ENCODE measurements around the gene GPN2. TPM values are rescaled to one million over a fixed set of nuclear protein-coding genes. Genes with fewer than 3 reads are reported as not detected.

Gene GPN2
- total and polyA plus RNA-seq, 2 donors (not counting 3 experiments of a cell fraction or from before 2014, with no cell fraction given), result 21.9 to 37.4 TPM

DNA sequence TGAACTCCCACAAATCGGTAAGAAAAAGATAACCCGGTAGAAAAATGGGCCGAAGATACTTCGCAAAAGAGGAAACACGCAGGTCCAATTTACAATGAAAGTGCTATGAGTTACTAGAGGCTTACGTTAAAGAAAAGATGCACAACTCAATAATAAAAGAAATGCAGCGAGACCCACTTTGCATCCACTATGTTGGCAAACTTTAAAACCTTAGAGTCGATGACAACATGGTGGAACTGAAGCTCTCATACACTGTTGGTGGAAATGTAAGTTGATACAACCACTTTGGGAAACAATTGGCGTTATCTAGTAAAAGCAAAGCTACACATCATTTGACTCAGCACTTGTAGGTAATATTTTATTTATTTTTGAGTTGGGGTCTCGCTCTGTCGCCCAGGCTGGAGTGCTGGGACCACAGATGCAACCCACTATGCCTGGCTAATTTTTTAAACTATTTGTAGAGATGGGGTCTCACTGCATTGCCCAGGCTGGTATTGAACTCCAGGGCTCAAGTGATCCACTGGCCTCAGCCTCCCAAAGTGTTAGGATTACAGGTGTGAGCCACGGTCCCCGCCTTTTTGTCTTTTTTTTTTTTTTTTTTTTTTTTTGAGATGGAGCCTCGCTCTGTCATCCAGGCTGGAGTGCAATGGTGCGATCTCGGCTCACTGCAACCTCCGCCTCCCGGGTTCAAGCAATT, 10.9 kb upstream of the GPN2 start:
- intact Hi-C loops (cut with micrococcal nuclease), result loop anchor here (1.0 kb wide), 1 partner anchor 20 kb away; the partner anchor contains the start of gene NUDC
- Histone ChIP-seq H3K4me1 (ENCODE audit: control insufficient read depth, extremely low read depth, insufficient read depth, low read length) (peaks cover 12% of the 10 kb centered on the region), H3K27me3 (ENCODE audit: control insufficient read depth in 2 of 2, insufficient read depth in 2 of 2, low read length in 2 of 2) (no peaks in the 10 kb centered on the region), H3K36me3 (ENCODE audit: control insufficient read depth in 2 of 2, extremely low read depth in 1 of 2, insufficient read depth in 2 of 2, low read length in 2 of 2) (peaks cover 0 to 6% of the 10 kb centered on the region in 2 experiments), H3K9me1 (replicated peaks; ENCODE audit: control insufficient read depth, extremely low read depth, insufficient read depth, low read length) (no peaks in the 10 kb centered on the region), H4K20me1 (replicated peaks; ENCODE audit: control insufficient read depth, extremely low read depth, insufficient read depth, low read length) (no peaks in the 10 kb centered on the region), H3K27ac (ENCODE audit: insufficient read depth, low read depth, low read length) (peak overlapping the region; percentile 60), H2AFZ (ENCODE audit: low read depth, low read length) (peak overlapping the region; percentile 65), H3K9ac (replicated peaks; ENCODE audit: extremely low read depth, insufficient read depth, low read length) (peak overlapping the region; percentile 99), H3K9me3 (replicated peaks; ENCODE audit: control insufficient read depth, insufficient read depth, low read length) (no peaks in the 10 kb centered on the region), H3K4me3 (replicated peaks in 1 of 3; ENCODE audit: insufficient read depth in 1 of 3, low read depth in 1 of 3, low read length in 3 of 3) (peak overlapping the region; percentile 54 to 89 (median 71)), H3K79me2 (ENCODE audit: control insufficient read depth, insufficient read depth, low read length) (peaks cover 19% of the 10 kb centered on the region), H3K4me2 (ENCODE audit: insufficient read depth, low read length) (peak overlapping the region; percentile 93)
- CTCF ChIA-PET, result interaction anchor here (1.1 to 1.7 kb wide), 6 partner anchors 11 to 36 kb away, joined by 3 to 9 read pairs (median 4); partner anchors contain the start of genes GPN2 and NUDC
- BruUV-seq (replicated peaks), result no TSS peak
- POLR2A ChIA-PET, result interaction anchor here (1.1 to 2.9 kb wide), 3 partner anchors 10 to 61 kb away, joined by 3 to 17 read pairs (median 4); partner anchors contain the start of gene GPN2
- no peak for TF ChIP-seq POLR2A (IDR thresholded peaks at IDR 0.05; ENCODE audit: low read depth, low read length)
- no peak for TF ChIP-seq POLR2AphosphoS5 (IDR thresholded peaks at IDR 0.05; ENCODE audit: insufficient read depth, low read depth, low read length)
- TF ChIP-seq MYC (IDR thresholded peaks at IDR 0.05; ENCODE audit: low read depth, low read length), result no peak
- no peak for TF ChIP-seq GATA2 (IDR thresholded peaks at IDR 0.05; ENCODE audit: insufficient read depth, insufficient read length, low read depth, low read length)
- no peak for TF ChIP-seq JUN (IDR thresholded peaks at IDR 0.05; ENCODE audit: borderline replicate concordance, insufficient read depth, insufficient read length, low read depth)
- TF ChIP-seq, protein P1, sequence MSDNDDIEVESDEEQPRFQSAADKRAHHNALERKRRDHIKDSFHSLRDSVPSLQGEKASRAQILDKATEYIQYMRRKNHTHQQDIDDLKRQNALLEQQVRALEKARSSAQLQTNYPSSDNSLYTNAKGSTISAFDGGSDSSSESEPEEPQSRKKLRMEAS (IDR thresholded peaks at IDR 0.05; ENCODE audit: insufficient read depth, insufficient read length), result no peak
- no peak for TF ChIP-seq FOS (IDR thresholded peaks at IDR 0.05; ENCODE audit: borderline replicate concordance, insufficient read depth, low read length)
- DNase-seq (ENCODE audit: low read depth, low spot score) (no peak), FAIRE-seq (no peak)
- dilution Hi-C loops (cut with MboI; ENCODE audit: extremely low pct_ligation_motif_present, low sequenced_read_pairs), result no loop called here

Data from endothelial cell of umbilical vein (primary cell).